ENCODE data around the gene ATPAF2.

The ATPAF2 gene

DNA sequence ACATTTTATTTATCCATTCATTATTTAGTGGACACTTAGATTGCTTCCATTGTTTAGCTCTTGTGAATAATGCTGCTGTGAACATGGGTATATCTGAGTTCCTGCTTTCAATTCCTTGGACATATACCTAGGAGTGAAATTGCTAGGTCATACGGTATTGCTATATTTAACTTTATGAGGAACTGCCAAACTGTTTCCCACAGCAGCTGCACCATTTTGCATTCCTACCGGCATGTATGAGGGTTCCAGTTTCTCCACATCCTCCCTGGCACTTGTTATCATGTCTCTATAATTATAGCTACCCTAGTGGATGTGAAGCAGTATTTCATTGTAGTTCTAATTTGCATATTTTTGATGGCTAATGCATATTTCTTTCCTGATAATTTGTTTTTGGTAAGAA, 25.1 kb upstream of the ATPAF2 start:
- H3K27me3 ChIP-seq (replicated peaks): no peaks in the 10 kb centered on the region
- TF ChIP-seq, protein P1, sequence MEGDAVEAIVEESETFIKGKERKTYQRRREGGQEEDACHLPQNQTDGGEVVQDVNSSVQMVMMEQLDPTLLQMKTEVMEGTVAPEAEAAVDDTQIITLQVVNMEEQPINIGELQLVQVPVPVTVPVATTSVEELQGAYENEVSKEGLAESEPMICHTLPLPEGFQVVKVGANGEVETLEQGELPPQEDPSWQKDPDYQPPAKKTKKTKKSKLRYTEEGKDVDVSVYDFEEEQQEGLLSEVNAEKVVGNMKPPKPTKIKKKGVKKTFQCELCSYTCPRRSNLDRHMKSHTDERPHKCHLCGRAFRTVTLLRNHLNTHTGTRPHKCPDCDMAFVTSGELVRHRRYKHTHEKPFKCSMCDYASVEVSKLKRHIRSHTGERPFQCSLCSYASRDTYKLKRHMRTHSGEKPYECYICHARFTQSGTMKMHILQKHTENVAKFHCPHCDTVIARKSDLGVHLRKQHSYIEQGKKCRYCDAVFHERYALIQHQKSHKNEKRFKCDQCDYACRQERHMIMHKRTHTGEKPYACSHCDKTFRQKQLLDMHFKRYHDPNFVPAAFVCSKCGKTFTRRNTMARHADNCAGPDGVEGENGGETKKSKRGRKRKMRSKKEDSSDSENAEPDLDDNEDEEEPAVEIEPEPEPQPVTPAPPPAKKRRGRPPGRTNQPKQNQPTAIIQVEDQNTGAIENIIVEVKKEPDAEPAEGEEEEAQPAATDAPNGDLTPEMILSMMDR (IDR thresholded peaks at IDR 0.05; ENCODE audit: low read depth, low read length, missing control alignments): no peak
- no peak overlapping the region for H3K4me3 ChIP-seq (ENCODE audit: low read depth, low read length)
- in situ Hi-C loops (cut with HindIII; ENCODE audit: low pct_ligation_motif_present, low sequenced_read_pairs): no loop called here
- H3K36me3 ChIP-seq (replicated peaks): peaks cover 12% of the 10 kb centered on the region
- no peak for DNase-seq
- H3K27ac ChIP-seq: no peak overlapping the region

DNA sequence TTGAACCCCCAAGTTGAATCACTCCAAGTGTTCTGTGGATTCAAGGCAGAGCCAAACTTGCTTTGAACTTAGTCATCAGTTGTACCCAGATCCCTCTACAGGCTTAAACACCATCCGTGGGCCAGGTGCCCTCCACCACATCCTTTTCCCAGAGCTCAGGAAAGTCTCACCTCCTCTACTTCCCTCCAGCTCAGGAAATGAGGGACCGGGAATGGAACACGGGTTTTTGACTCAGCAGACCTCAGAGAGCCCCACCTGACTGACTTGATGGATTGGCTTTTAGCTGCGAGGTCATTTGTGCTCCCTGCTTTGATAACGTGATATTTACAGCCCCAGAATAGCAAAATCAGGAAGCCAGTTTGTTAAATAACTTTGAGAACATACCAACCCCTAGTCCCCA, 20.3 kb upstream of the ATPAF2 start:
- in situ Hi-C loops (cut with HindIII; ENCODE audit: low pct_ligation_motif_present, low sequenced_read_pairs): no loop called here
- TF ChIP-seq, protein P1 (IDR thresholded peaks at IDR 0.05; ENCODE audit: low read depth, low read length, missing control alignments): no peak
- DNase-seq: no peak
- Histone ChIP-seq H3K27ac (no peak overlapping the region), H3K27me3 (replicated peaks) (no peaks in the 10 kb centered on the region), H3K4me3 (ENCODE audit: low read depth, low read length) (no peak overlapping the region), H3K36me3 (replicated peaks) (peaks cover 15% of the 10 kb centered on the region)

DNA sequence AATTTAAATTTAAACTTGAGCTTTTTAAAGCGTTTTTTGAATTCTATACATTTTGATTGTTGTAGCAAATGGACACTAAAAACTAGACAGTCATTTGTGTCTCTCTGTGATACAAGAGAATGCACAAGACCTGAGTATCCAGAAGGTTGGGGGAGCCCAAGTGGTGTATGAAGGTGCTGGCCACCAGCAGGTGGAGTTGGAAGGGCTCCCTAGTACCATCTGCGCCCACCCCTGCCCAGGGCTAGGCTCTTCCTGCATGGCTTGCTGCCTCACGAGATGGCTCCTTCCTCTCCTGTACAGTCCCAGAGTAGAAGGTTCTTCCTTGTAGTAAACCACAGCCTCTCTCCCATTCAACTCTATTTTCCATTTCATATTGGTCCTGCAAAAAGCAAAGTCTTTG, 17.2 kb upstream of the ATPAF2 start:
- Histone ChIP-seq H3K36me3 (replicated peaks) (peaks cover 15% of the 10 kb centered on the region), H3K27me3 (replicated peaks) (no peaks in the 10 kb centered on the region), H3K27ac (no peak overlapping the region), H3K4me3 (ENCODE audit: low read depth, low read length) (no peak overlapping the region)
- DNase-seq: no peak
- in situ Hi-C loops (cut with HindIII; ENCODE audit: low pct_ligation_motif_present, low sequenced_read_pairs): no loop called here
- TF ChIP-seq, protein P1 (IDR thresholded peaks at IDR 0.05; ENCODE audit: low read depth, low read length, missing control alignments): no peak

DNA sequence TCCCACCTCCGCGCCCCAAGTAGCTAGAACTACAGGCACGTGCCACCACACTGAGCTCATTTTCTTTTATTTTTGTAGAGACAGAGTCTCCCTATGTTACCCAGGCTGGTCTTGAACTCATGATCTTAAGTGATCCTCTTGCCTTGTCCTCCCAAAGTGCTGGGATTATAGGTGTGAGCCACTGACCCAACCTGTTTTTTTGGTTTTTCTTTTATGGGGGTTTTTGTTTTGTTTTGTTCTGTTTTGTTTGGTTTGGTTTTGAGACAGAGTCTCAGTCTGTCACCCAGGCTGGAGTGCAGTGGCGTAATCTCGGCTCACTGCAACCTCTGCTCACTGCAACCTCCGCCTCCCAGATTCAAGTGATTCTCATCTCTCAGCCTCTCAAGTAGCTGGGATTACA, 16.6 kb upstream of the ATPAF2 start:
- in situ Hi-C loops (cut with HindIII; ENCODE audit: low pct_ligation_motif_present, low sequenced_read_pairs): no loop called here
- Histone ChIP-seq H3K27ac (no peak overlapping the region), H3K27me3 (replicated peaks) (no peaks in the 10 kb centered on the region), H3K4me3 (ENCODE audit: low read depth, low read length) (no peak overlapping the region), H3K36me3 (replicated peaks) (peaks cover 15% of the 10 kb centered on the region)
- DNase-seq: no peak
- TF ChIP-seq, protein P1 (IDR thresholded peaks at IDR 0.05; ENCODE audit: low read depth, low read length, missing control alignments): no peak

DNA sequence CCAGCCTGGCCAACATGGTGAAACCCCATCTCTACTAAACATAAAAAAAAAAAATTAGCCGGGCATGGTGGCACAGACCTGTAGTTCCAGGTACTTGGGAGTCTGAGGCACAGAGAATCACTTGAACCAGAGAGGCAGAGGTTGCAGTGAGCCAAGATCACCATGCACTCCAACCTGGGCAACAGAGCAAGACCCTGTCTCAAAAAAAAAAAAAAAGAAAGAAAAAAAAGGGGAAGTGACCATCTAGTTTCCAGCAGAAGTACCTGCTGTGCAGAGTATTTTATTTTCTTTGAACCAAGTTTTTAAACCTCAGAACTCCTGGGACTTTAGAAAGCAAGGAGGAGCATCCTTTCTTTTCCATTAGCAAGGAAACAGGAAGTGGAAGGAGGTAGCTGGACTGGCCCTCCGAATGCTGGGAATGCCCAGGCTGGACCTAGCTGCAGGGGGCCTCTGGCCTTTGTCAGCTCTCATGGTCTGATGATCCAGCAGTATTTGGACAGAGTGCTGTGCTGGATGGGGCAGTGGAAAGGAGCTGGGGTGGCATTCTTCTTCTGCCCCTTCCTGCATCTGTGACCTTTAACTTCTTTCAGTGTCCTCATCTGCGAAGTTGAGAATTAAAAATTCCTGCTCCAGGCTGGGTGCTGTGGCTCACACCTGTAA, 6.9 kb upstream of the ATPAF2 start:
- TF ChIP-seq, protein P1 (IDR thresholded peaks at IDR 0.05; ENCODE audit: low read depth, low read length, missing control alignments): no peak
- Histone ChIP-seq H3K27me3 (replicated peaks) (no peaks in the 10 kb centered on the region), H3K36me3 (replicated peaks) (peaks cover 3% of the 10 kb centered on the region), H3K4me3 (ENCODE audit: low read depth, low read length) (no peak overlapping the region), H3K27ac (no peak overlapping the region)
- in situ Hi-C loops (cut with HindIII; ENCODE audit: low pct_ligation_motif_present, low sequenced_read_pairs): no loop called here
- no peak for DNase-seq

DNA sequence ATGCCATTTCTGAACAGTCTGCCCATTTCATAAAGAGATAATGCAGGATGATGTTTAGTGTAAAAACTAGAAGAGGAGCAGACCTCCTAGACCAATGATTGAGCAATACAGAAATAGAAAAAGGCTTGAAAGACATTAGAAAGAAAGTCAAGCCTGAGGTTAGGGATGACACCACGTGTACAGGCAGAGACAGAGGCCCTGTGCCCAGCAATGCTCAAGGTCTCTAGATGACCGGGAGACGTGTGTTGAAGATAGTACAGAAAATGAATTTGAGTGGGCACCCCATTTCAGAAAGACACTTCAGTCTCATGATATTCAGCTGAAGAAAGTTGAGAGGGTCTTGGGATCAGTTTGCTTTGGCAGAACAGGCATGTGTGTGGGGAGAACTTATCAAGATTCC, 5.6 kb upstream of the ATPAF2 start:
- Histone ChIP-seq H3K36me3 (replicated peaks) (peaks cover 3% of the 10 kb centered on the region), H3K27ac (no peak overlapping the region), H3K4me3 (ENCODE audit: low read depth, low read length) (no peak overlapping the region), H3K27me3 (replicated peaks) (no peaks in the 10 kb centered on the region)
- DNase-seq: no peak
- in situ Hi-C loops (cut with HindIII; ENCODE audit: low pct_ligation_motif_present, low sequenced_read_pairs): no loop called here
- TF ChIP-seq, protein P1 (IDR thresholded peaks at IDR 0.05; ENCODE audit: low read depth, low read length, missing control alignments): no peak

Measured in brain microvascular endothelial cell (primary cell).